Measurements from ENCODE around the gene HOXD11.
A peak's percentile ranks its signal among the peaks of the same experiment; 100 is the strongest.

Gene HOXD11

DNA sequence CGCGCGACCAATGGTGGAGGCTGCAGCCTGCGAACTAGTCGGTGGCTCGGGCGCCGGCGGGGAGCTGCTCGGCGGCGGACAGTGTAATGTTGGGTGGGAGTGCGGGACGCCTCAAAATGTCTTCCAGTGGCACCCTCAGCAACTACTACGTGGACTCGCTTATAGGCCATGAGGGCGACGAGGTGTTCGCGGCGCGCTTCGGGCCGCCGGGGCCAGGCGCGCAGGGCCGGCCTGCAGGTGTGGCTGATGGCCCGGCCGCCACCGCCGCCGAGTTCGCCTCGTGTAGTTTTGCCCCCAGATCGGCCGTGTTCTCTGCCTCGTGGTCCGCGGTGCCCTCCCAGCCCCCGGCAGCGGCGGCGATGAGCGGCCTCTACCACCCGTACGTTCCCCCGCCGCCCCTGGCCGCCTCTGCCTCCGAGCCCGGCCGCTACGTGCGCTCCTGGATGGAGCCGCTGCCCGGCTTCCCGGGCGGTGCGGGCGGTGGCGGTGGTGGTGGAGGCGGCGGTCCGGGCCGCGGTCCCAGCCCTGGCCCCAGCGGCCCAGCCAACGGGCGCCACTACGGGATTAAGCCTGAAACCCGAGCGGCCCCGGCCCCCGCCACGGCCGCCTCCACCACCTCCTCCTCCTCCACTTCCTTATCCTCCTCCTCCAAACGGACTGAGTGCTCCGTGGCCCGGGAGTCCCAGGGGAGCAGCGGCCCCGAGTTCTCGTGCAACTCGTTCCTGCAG is 15.8 kb downstream of the HOXD11 start, which contains the start of gene HOXD9:
TSS of gene HOXD9 (plus strand) at position 37 of the 728 bp plus-strand sequence. CDS start at position 87, 50 bp downstream.
- DNase-seq = no peak

- DNase-seq = no peak
Observed at GRCh38 chr2:176123411-176124109, 16.5 kb downstream of the HOXD11 start.

GRCh38 chr2:176124110-176124946 is 17.2 kb downstream of the HOXD11 start:
- DNase-seq = no peak

DNA sequence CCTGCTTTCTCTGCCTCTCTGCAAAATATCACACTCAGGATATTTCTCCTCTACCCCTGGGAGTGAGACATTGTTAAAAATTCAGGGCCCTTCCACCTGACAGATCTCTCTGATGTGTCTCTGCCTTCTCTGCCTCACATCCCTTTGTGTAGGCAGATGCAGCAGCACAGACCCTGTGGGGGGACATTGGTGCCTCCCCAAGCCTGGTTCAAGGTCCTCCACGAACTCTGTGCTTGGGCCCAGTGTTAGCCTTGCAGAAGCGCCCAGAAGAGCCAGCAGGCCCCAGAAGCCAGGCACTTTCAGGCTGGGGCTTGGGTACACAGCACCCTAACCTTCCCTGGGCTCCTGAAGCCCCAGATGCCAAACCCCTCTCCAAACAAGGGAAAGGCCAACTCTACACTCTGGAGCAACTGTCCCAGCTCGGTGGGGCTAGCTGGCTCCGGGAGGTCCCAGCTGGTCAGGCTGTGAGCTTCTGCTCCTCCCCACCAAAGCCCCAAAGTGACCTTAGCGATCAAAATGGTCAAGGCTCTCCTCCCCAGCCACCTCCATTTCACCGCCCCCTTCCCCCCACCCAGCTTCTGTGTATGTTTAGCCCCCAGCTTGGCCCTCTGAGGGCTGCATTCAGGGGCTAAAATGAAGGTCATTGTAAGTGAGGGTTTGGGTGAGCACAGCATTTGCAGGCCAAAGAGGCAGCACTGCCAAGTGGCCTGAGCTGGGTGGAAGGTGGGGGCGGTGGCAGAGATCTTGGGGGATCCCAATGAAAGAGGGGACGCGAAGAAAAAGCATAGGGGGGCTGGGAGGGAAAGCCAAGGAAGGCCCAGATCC is 18.1 kb downstream of the HOXD11 start:
- no peak for DNase-seq

DNA sequence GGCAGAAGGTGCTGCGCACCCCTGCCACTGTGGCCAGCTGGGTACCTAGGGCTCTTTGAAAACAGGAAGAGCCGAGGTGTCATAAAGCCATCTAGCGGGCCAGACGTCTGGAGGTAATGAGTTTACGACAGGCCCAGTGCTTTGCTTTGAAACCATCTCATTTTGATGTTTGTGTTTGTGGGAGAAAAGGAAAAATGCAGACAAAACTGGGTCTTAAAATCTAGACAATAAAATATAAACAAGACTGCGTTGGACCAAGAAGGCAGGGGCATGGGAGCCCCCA is 18.6 kb downstream of the HOXD11 start:
- DNase-seq = no peak

DNA sequence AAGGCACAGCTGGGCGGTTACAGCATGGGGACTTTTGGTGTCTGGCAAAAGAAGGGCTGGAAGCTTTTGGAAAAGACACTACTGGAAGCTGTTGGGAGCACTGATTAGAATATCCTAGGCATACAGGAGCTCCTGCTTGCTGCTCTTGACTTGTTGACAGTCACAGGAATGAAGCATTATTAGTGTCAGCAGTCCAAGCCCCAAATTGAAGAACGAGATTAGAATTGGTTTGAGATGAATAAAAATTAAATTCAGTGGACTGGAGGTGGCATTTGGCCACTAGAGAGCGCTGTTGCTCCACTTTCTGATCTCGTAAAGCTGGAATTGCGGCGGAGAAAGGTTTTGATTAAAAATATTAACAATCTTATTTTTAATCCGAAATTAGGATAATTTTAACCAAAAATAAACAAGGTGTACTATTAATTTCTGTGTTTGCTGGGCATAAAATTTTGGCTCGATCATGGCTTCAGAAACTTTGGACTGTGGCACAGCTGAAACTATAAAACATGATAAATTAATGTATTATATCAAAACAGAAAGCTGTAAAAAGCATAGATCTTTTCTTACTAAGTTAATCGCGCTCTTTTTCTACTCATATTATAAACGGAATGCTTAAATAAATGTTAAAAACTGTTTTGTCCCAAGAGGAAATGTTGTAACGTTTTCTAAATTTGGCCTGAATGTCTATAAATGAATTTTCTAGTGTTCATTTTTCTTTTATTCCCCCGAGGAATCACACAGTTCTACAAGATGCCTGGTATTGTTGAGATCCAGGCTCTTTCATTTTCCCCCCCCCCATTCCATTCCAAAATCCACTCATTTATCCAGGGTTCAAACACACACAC is 20.1 kb downstream of the HOXD11 start:
- peak; percentile 41 for DNase-seq

DNA sequence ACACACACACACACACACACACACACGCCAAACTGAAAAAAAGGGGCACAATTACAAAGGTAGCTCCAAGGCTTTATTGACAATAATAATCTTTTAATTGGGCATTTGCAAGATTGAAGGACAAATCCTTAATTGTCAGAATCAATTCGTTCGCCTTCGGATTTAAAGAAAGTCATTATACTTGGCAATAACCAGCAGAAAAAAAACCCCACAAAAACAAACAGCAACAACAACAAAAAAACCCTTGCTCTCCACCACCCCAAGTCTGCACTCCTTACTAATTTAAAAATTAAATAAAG is 20.6 kb downstream of the HOXD11 start:
- no peak for DNase-seq

DNA sequence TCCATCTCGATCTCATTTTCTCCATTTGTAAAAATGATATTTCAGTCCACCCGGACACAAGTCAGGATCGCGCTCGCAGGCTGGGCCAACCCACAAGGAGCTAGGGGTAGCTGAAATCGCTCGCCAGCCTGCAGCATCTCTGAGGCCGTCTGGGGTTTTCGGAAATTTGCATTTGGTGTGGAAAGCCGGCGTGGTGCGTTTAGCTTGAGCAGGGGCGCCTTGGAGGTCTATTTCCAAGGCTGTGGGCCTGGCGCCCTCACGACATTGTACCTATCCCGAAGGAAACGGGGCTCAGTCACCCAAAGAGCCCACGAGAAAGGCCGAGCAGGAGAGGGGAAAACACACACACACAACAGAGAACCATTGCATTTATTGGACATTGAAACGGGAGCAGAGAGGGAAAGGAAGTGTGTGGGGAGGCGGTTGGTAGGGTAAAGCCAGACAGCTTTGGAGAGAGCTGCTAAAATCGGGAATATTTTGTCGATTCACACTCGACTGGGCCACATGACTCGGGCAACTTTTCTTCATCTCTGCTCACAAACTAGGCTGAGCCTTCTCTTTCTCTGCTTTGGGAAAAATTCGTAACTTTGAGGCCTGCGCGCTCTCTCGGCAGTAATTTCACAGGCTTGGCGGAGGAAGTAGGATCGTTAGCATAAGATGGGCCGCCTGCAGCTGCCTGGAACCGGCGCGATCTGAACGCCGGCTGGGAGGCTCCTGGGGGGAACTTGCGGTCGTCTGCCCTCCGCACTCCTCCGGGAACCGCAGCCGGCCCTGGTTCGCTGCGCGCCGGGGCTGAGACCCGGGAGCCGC is 21.3 kb downstream of the HOXD11 start:
- DNase-seq = no peak

- no peak for DNase-seq
Observed at GRCh38 chr2:176128982-176129796, 22.1 kb downstream of the HOXD11 start, which contains the start of gene HOXD8. Gene HOXD8, plus strand, starts transcription at chr2:176129705. Its CDS starts 662 bp downstream, at chr2:176130367.

DNA sequence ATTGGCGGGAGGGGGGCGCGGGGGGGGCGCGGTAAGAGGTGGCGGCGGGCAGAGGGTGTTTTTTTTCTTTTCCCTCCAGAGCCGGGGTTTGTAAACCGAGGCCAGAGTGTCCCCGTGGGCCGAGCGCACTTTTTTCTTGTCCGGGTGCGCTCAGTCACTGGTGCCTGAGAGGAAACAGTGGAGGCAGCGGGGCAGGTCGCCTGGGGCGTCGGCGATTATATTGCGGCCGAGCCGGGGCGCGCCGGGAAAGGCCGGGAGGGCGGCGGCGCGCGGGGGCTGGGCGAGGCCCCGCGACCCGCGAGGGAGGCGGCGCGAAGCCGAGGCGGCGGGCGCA is 22.7 kb downstream of the HOXD11 start:
- no peak for DNase-seq

DNA sequence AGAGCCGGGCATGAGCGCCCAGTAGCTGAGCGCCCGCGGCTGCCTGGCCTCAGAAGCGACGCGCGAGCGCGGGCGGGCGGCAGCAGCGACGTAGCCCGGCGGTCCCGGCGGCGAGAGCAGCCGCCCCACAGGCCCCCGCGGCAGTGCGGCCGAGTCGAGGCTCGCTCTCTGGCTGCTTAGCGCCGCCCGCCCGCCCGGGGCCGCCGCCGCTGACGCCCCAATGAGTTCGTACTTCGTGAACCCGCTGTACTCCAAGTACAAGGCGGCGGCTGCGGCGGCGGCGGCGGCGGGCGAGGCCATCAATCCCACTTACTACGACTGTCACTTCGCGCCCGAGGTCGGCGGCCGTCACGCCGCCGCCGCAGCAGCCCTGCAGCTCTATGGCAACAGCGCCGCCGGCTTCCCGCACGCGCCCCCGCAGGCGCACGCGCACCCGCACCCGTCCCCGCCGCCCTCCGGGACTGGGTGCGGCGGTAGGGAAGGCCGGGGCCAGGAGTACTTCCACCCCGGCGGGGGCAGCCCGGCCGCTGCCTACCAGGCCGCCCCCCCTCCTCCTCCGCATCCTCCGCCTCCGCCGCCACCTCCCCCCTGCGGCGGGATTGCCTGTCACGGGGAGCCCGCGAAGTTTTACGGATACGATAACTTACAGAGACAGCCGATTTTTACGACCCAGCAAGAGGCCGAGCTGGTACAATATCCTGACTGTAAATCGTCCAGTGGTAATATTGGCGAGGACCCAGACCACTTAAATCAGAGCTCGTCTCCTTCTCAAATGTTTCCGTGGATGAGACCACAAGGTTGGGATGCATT is 23.3 kb downstream of the HOXD11 start:
- DNase-seq = no peak

- no peak for DNase-seq
Observed at GRCh38 chr2:176130957-176131847, 24.1 kb downstream of the HOXD11 start.

GRCh38 chr2:176131848-176132158 is 24.7 kb downstream of the HOXD11 start:
- DNase-seq = no peak

- DNase-seq = no peak
Observed at GRCh38 chr2:176132205-176133171, 25.4 kb downstream of the HOXD11 start.

- DNase-seq = no peak
Observed at GRCh38 chr2:176133389-176133788, 26.3 kb downstream of the HOXD11 start.

GRCh38 chr2:176134035-176134434 is 27.0 kb downstream of the HOXD11 start:
- DNase-seq = no peak

DNA sequence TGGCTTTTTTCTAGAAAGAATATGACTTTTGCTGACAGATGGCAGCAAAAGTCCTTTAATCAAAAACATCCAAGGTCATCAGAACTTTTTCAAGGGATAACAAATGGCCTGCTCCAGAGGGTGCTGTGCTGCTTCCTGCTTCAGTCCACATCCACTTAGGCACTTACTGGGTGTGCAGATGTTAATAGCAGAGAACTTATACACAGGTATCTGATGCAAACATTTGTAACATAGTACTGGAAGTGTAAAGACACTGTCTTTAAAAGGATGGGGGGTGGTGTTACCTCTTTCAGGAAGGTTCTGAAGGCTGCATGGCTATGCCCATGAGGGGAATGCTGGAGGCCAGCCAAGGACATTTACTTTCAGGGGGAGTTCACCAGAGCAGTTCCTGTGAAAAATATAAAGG is 28.0 kb downstream of the HOXD11 start:
- DNase-seq = no peak

Data from CD4-positive, alpha-beta T cell treated with Interleukin-15 for 1 hour (primary cell).